OCI-LY1 (cell line): Measurements from ENCODE around the gene IFITM10.

Experiments used
- H2AFZ ChIP-seq: fragments of 200-600 bp; sonication (generic), shearing (Covaris generic); 2 replicates; pipeline ENCODE4 v1.6.0; 2014; ENCODE audit warnings: antibody characterized with exemption, mild to moderate bottlenecking, low read length
- H3F3A ChIP-seq: fragments of 200-600 bp; sonication (generic), shearing (Covaris generic); 2 replicates; pipeline ENCODE4 v1.6.0; 2014; ENCODE audit warnings: mild to moderate bottlenecking, antibody characterized with exemption, low read length, moderate library complexity; ENCODE audit not compliant: insufficient read depth
- H3K27ac ChIP-seq: fragments of 200-600 bp; sonication (generic); 2 replicates; pipeline ENCODE4 v1.5.1; 2014; ENCODE audit warnings: low read length, mixed run types, mild to moderate bottlenecking, low read depth; ENCODE audit not compliant: poor library complexity, severe bottlenecking
- H3K27me3 ChIP-seq: fragments of 200-600 bp; sonication (generic); 2 replicates; pipeline ENCODE4 v1.6.0; 2014; ENCODE audit warnings: antibody characterized with exemption, mild to moderate bottlenecking, low read length, moderate library complexity; ENCODE audit not compliant: insufficient read depth
- H3K36me3 ChIP-seq: fragments of 200-600 bp; sonication (generic); 2 replicates; pipeline ENCODE4 v1.6.1; 2014; ENCODE audit warnings: mild to moderate bottlenecking, antibody characterized with exemption, low read length, moderate library complexity, mixed read lengths; ENCODE audit not compliant: insufficient read depth
- H3K4me1 ChIP-seq: fragments of 200-600 bp; sonication (generic); 2 replicates; pipeline ENCODE4 v1.5.1; 2014; ENCODE audit warnings: mild to moderate bottlenecking, low read length, moderate library complexity; ENCODE audit not compliant: insufficient read depth, severe bottlenecking
- H3K4me2 ChIP-seq: fragments of 200-600 bp; sonication (generic), shearing (Covaris generic); 2 replicates; pipeline ENCODE4 v1.6.1; 2014; ENCODE audit warnings: low read length
- H3K4me3 ChIP-seq: fragments of 200-600 bp; sonication (generic); 2 replicates; pipeline ENCODE4 v1.5.1; 2014; ENCODE audit warnings: low read length, low read depth, mild to moderate bottlenecking, mixed read lengths; ENCODE audit not compliant: poor library complexity, severe bottlenecking
- H3K79me2 ChIP-seq: fragments of 200-600 bp; shearing (Covaris generic); 2 replicates; pipeline ENCODE4 v1.6.1; 2016; ENCODE audit warnings: mixed run types, low read length, mixed read lengths; ENCODE audit not compliant: insufficient read depth
- H3K9ac ChIP-seq: fragments of 200-600 bp; sonication (generic), shearing (Covaris generic); 2 replicates; pipeline ENCODE4 v1.6.1; 2014; ENCODE audit warnings: mild to moderate bottlenecking, low read length, mixed read lengths
- H3K9me2 ChIP-seq: fragments of 200-600 bp; sonication (generic), shearing (Covaris generic); 2 replicates; pipeline ENCODE4 v1.6.1; 2014; ENCODE audit warnings: low read depth, mild to moderate bottlenecking, low read length, mixed read lengths
- H3K9me3 ChIP-seq: fragments of 200-600 bp; shearing (Covaris generic); 2 replicates; pipeline ENCODE4 v1.6.1; 2014; ENCODE audit warnings: low read length, mixed read lengths
- H4K20me1 ChIP-seq: fragments of 200-600 bp; sonication (generic), shearing (Covaris generic); 2 replicates; pipeline ENCODE4 v1.6.0; 2016; ENCODE audit warnings: mild to moderate bottlenecking, low read length; ENCODE audit not compliant: insufficient read depth
- EZH2 ChIP-seq: fragments of 200-600 bp; sonication (generic), shearing (Covaris generic); IDR thresholded peaks from 2 replicates; pipeline ENCODE4 v1.8.0; 2017; ENCODE audit warnings: borderline replicate concordance, mixed run types, mild to moderate bottlenecking, antibody characterized with exemption, low read length, moderate library complexity, mixed read lengths
- TF ChIP-seq, protein P1 (sequence below): fragments of 200-600 bp; sonication (generic), shearing (Covaris generic); IDR thresholded peaks from 2 replicates; pipeline ENCODE4 v1.5.1; 2017; ENCODE audit warnings: mild to moderate bottlenecking, antibody characterized with exemption, low read length, moderate library complexity, mixed read lengths

Gene IFITM10

DNA sequence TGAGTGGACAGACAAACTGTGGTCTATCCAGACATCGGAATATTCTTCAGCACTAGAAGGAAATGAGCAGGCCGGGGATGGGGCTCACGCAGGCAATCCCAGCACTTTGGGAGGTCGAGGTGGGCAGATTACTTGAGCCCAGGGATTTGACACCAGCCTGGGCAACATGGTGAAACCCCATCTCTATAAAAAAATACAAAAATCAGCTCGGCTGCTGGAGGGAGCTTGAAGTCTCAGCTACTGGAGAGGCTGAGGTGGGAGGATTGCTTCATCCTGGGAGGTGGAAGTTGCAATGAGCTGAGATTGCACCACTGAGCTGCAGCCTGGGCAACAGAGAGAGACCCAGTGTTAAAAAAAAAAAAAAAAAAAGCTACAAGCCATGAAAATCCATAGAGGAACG is 21.3 kb upstream of the IFITM10 start:
- Histone ChIP-seq H4K20me1 (no peaks in the 10 kb centered on the region), H3K4me1 (no peaks in the 10 kb centered on the region), H3K4me3 (no peak overlapping the region), H3K9me2 (no peaks in the 10 kb centered on the region), H3K4me2 (no peak overlapping the region), H3K27ac (no peak overlapping the region), H3K9ac (no peak overlapping the region), H3F3A (no peaks in the 10 kb centered on the region), H2AFZ (no peak overlapping the region), H3K79me2 (no peaks in the 10 kb centered on the region), H3K36me3 (no peaks in the 10 kb centered on the region), H3K9me3 (no peaks in the 10 kb centered on the region), H3K27me3 (0 out of 2 replicates have a peak, but pooled peaks cover 3% of the 10 kb centered on the region)
- TF ChIP-seq, protein P1, sequence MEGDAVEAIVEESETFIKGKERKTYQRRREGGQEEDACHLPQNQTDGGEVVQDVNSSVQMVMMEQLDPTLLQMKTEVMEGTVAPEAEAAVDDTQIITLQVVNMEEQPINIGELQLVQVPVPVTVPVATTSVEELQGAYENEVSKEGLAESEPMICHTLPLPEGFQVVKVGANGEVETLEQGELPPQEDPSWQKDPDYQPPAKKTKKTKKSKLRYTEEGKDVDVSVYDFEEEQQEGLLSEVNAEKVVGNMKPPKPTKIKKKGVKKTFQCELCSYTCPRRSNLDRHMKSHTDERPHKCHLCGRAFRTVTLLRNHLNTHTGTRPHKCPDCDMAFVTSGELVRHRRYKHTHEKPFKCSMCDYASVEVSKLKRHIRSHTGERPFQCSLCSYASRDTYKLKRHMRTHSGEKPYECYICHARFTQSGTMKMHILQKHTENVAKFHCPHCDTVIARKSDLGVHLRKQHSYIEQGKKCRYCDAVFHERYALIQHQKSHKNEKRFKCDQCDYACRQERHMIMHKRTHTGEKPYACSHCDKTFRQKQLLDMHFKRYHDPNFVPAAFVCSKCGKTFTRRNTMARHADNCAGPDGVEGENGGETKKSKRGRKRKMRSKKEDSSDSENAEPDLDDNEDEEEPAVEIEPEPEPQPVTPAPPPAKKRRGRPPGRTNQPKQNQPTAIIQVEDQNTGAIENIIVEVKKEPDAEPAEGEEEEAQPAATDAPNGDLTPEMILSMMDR = no peak
- TF ChIP-seq EZH2 = no peak

DNA sequence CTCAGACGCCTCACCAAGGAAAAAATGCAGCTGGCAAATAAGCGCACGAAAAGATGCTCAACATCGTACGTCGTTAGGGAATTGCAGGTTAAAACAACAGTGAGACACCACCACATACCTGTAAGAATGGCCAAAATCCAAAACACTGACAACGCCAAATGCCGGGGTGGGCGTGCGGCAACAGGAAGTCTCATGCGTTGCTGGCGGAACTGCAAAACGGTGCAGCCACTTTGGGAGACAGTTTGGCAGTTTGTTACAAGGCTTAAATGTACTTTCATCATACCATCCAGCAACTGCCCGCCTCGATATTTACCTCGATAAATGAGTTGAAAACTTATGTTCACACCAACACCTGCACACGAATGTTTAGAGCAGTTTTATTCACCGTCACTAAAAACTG is 20.9 kb upstream of the IFITM10 start:
- Histone ChIP-seq H3K9me3 (no peaks in the 10 kb centered on the region), H3K27me3 (0 out of 2 replicates have a peak, but pooled peaks cover 3% of the 10 kb centered on the region), H3F3A (no peaks in the 10 kb centered on the region), H3K9me2 (no peaks in the 10 kb centered on the region), H3K27ac (no peak overlapping the region), H4K20me1 (no peaks in the 10 kb centered on the region), H3K4me2 (no peak overlapping the region), H3K4me3 (no peak overlapping the region), H3K36me3 (no peaks in the 10 kb centered on the region), H3K9ac (no peak overlapping the region), H3K4me1 (no peaks in the 10 kb centered on the region), H2AFZ (no peak overlapping the region), H3K79me2 (no peaks in the 10 kb centered on the region)
- TF ChIP-seq, protein P1 = no peak
- no peak for TF ChIP-seq EZH2

DNA sequence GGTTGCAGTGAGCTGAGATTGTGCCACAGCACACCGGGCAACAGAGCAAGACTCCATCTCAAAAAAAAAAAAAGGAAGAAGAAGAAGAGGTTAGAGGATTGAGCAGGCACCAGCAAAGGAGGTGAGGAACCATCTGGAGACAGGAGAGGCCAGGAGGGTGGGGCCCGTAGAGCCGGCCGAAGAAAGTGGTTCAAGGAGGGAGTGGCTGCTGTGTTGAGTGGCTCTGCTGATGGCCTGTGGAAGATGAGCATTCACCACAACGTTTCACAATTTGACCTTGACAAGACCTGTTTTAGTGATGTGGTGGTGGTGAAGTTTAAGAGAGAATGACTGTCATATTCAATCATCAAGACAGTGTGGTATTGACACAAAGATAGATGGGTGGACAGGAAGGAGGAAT is 20.1 kb upstream of the IFITM10 start:
- H3K9ac ChIP-seq = no peak overlapping the region
- no peak for TF ChIP-seq EZH2
- TF ChIP-seq, protein P1 = no peak
- no peaks in the 10 kb centered on the region for H3K9me3 ChIP-seq
- no peak overlapping the region for H3K4me2 ChIP-seq
- H2AFZ ChIP-seq = no peak overlapping the region
- no peaks in the 10 kb centered on the region for H3K9me2 ChIP-seq
- H3F3A ChIP-seq = no peaks in the 10 kb centered on the region
- no peaks in the 10 kb centered on the region for H4K20me1 ChIP-seq
- no peaks in the 10 kb centered on the region for H3K36me3 ChIP-seq
- H3K27me3 ChIP-seq = 0 out of 2 replicates have a peak, but pooled peaks cover 3% of the 10 kb centered on the region
- H3K4me3 ChIP-seq = no peak overlapping the region
- H3K4me1 ChIP-seq = no peaks in the 10 kb centered on the region
- H3K27ac ChIP-seq = no peak overlapping the region
- H3K79me2 ChIP-seq = no peaks in the 10 kb centered on the region
